Islet precursor cell (in vitro differentiated cells): ENCODE measurements around the gene YIPF1.
"Not testable (repeated sequence)": the region's sequence is repeated elsewhere in the genome, so short reads cannot be mapped to it uniquely, and the experiment has no call there.

Experiments used
- DNase-seq: peaks from one replicate; pipeline ENCODE4 v3.0.0-alpha.2; 2018

Gene YIPF1

GRCh38 chr1:53893999-53894636 lies 4.5 kb upstream of the YIPF1 start, which contains the start of gene DIO1:
Gene DIO1, plus strand, starts transcription at chr1:53894187. Its CDS starts 24 bp downstream, at chr1:53894211.
- DNase-seq, result no peak

DNA sequence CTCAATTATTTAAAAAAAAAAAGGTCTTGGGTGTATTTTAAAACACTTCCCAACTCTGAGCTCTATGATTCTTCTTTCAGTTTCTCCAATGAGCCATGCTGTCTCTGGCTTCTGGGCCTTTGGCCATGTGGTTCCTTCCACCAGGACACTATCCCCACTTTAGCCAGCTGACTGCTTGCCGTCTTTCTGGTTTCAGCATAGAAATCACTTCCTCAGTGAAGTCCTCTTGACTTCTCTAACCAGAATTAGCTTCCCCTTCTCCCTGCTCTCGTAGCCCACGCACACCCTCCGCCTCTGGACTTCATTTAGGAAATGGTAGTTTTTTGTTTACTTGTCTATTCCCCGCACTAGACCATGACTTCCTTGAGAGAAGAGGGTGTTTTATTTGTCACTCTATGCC lies 3.3 kb upstream of the YIPF1 start:
- no peak for DNase-seq

- no peak for DNase-seq
Measured at GRCh38 chr1:53891678-53892077, 2.1 kb upstream of the YIPF1 start.

DNA sequence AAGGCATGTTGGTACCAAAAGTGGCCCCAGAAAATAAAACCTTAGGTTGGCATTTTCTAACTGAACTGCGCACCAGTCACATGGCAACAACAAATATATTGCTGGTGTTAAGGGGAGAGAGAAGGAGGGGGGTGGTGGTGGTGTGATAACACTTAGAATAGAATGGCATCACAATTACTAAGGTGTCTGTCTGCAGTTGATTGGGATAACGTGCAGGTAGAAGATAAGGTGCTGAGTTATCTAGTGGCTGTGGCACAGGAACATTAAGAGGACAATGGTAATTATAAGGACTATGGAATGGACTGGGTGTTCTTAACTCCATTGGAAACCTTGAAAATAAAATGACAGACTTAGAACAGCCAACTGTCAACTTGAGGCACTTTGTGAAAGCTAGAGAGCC lies 1.4 kb upstream of the YIPF1 start:
- no peak for DNase-seq

DNA sequence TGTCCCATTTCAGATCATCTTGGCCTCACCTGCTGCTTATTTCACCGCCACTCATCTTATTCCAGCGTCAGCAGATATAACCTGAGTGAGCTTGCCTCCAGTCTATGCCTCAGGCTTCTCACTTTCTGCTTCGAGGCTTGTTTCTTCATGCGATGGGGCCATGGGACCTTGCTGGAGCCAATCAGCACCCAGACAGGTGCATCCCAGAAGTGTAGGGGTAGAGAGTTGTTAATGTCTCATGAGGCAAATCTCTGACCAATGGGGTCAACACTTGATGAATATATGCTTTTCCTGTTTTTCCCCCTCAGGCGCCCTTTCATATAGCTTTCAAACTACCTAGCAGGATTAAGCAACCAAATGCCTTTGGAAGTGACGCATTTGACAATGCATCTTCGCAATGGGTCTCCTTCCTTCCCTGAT lies 935 bp upstream of the YIPF1 start:
- no peak for DNase-seq

DNA sequence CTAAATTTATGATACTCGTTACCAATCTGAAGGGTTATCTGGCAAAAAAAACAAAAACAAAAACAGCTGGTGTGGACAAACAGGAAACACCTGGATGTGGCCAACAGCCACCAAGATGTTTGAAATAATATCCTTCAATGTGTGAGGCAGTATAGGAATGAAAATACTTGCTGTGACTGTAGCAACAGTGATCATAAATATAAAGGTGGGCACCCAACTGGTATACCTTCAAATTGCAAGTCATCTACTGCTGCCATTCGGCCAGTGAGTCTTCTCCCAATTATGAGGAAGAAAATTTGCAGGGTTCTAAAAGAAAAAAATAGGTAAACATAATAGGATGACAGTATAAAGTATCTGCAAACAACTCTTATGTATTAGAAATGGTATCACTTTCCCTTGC lies 916 bp downstream of the YIPF1 start:
- no peak for DNase-seq

- not testable (repeated sequence) for DNase-seq
Measured at GRCh38 chr1:53883600-53883999, 6.0 kb downstream of the YIPF1 start.

DNA sequence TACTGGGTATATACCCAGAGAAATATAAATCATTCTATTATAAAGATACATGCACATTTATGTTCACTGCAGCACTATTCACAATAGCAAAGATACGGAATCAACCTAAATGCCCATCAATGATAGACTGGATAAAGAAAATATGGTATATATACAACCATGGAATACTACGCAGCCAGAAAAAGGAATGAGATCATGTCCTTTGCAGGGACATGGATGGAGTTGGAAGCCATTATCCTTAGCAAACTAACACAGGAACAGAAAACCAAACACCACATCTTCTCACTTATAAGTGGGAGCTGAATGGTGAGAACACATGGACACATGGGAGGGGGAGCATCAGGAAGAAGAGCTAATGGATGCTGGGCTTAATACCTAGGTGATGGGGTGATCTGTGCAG lies 7.7 kb downstream of the YIPF1 start:
- DNase-seq, result not testable (repeated sequence)

- DNase-seq, result no peak
Measured at GRCh38 chr1:53878492-53879105, 11.0 kb downstream of the YIPF1 start.

- not testable (repeated sequence) for DNase-seq
Measured at GRCh38 chr1:53875150-53875549, 14.4 kb downstream of the YIPF1 start.

GRCh38 chr1:53871773-53872484 lies 17.7 kb downstream of the YIPF1 start:
- DNase-seq, result no peak

- no peak for DNase-seq
Measured at GRCh38 chr1:53871221-53871620, 18.4 kb downstream of the YIPF1 start.

DNA sequence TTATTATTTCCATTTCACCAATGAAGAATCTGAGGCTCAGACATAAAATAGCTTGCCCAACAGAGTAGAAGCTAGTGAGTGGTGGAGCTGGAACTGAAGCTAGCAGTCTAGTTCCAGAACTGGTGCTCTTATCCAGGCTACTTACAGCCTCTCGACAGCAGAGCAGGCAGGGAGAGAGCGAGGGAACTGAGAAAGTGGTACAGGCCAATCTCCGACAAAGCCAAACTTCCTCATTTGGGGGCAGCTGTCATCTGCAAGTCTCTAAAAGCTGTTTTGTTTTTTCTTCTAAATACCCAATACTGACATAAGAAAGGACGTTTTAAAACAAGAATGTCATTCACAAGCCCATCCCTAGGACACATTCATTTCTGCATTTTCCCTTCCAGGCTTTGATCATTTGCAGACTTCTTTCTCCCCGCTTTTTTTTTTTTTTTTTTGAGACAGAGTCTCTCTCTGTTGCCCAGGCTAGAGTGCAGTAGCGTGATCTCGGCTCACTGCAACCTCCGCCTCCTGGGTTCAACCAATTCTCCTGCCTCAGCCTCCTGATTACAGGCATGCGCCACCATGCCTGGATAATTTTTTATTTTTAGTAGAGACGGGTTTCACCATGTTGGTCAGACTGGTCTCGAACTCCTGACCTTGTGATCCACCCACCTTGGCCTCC lies 20.0 kb downstream of the YIPF1 start:
- no peak for DNase-seq

GRCh38 chr1:53868565-53868964 lies 21.0 kb downstream of the YIPF1 start:
- no peak for DNase-seq

GRCh38 chr1:53862507-53862906 lies 27.1 kb downstream of the YIPF1 start:
- no peak for DNase-seq

GRCh38 chr1:53860967-53861411 lies 28.6 kb downstream of the YIPF1 start:
- peak; percentile 60 for DNase-seq

- DNase-seq, result no peak
Measured at GRCh38 chr1:53851571-53852285, 37.9 kb downstream of the YIPF1 start.

DNA sequence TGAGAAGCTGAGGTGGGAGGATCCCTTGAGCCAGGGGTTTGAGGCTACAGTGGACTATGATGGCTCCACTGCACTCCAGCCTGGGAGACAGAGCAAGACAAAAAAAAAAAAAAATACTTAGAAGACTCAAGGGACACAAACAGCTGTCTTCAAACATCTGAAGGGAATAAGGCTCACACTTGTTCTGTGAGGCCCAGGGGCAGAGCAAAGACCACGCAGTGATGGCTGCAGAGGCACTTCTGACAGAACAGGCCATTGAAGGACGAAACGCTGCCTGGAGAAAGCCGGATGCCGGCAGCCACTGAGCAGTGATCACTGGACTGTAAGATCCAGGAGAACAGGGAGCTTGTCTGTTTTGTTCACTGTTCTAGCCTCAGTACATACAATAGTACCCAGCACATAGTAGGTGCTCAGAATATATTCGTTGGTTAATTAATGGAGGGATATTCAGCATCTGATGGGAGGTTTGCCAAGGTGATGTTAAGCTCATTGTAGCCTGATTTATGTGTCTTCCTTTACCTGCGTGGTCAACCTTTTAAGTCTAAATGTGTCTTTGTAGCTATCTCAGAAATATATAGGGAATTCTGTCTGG lies 39.4 kb downstream of the YIPF1 start:
- no peak for DNase-seq

DNA sequence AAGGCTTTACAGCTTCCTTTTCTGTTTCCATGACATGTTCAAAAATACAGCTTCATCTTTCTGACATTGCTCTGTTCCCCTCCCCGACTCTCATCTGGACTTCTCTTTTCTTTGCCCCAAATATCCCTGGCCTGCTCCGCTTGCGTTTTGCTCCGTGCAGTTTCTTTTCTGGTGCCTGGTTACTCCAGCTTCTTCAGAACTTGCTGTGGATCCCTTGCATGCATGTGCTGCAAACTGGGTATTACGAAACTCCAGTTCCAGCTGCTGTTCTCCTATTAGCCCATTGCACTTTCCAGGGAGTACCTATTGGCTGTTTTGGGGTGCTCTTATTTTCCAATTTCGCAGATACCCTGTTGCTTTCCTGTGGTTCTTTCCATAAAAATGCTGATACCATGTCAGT lies 41.6 kb downstream of the YIPF1 start:
- no peak for DNase-seq

- no peak for DNase-seq
Measured at GRCh38 chr1:53842347-53842746, 47.2 kb downstream of the YIPF1 start.

DNA sequence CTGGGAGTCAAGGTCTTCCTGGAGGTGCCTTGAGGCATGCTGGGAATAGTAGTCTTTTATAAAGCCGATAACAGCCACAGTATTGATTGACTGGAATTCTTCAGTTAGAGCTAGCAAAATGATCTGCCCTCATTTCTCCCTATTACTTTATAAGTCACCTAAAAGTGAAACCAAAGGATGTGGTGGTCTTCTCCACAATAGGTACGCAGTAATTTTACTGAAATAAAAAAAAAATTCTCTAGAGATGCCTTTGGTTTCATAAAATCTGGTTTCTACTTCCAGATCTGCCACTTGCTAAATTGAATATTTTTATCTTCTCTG lies 51.0 kb downstream of the YIPF1 start:
- DNase-seq, result no peak

- peak; percentile 98 for DNase-seq
Measured at GRCh38 chr1:53837924-53838653, 51.5 kb downstream of the YIPF1 start, which contains the start of gene NDC1. Gene NDC1, minus strand, starts transcription at chr1:53838296. Its CDS starts 35 bp downstream, at chr1:53838261.
